PFSK-1 (cell line): Measurements from ENCODE around the gene WDR11.

Experiments used
- FOXP2 ChIP-seq: optimal IDR thresholded peaks from 2 replicates; pipeline ENCODE3; 2011; ENCODE audit warnings: borderline replicate concordance, control low read depth, inconsistent platforms; ENCODE audit not compliant: insufficient read depth; ENCODE audit errors: extremely low read length, extremely low read depth
- POLR2AphosphoS5 ChIP-seq: IDR thresholded peaks from 2 replicates; pipeline ENCODE4 v1.6.1; 2012; ENCODE audit warnings: low read depth, mild to moderate bottlenecking, control low read depth, low read length, moderate library complexity
- SIN3A ChIP-seq: IDR thresholded peaks from 2 replicates; pipeline ENCODE4 v1.6.1; 2012; ENCODE audit warnings: mild to moderate bottlenecking, low read length, moderate library complexity, borderline replicate concordance; ENCODE audit not compliant: insufficient read depth
- TAF1 ChIP-seq: IDR thresholded peaks from 2 replicates; pipeline ENCODE4 v1.6.1; 2012; ENCODE audit warnings: low read length, control low read depth, borderline replicate concordance; ENCODE audit not compliant: insufficient read depth
- TF ChIP-seq, protein P1 (sequence below), 2 experiments: IDR thresholded peaks; 2 replicates each; pipeline versions ENCODE4 v1.6.1 to v1.8.0; 2011 to 2012; ENCODE audit warnings: low read depth in 2 of 2, low read length in 2 of 2, control low read depth in 1 of 2, inconsistent platforms in 1 of 2, mild to moderate bottlenecking in 1 of 2, moderate library complexity in 1 of 2; ENCODE audit not compliant: insufficient read depth in 1 of 2

DNA sequence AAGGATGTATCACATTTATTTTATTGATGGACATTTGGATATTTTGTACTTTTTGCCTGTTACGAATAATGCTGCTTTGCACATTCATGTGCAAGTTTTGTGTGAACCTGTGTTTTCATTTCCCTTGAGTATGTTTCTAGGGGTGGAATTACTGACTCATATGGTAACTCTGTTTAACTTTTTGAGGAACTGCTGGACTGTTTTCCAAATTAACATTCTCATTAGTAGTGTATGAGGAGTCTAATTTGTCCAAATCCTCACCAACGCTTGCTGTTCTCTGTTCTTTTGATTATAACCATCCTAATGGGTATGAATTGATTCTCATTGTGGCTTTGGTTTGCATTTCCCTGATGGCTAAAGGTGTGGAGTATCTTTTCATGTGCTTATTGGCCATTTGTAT is 3.2 kb downstream of the WDR11 start:
- TF ChIP-seq, protein P1, sequence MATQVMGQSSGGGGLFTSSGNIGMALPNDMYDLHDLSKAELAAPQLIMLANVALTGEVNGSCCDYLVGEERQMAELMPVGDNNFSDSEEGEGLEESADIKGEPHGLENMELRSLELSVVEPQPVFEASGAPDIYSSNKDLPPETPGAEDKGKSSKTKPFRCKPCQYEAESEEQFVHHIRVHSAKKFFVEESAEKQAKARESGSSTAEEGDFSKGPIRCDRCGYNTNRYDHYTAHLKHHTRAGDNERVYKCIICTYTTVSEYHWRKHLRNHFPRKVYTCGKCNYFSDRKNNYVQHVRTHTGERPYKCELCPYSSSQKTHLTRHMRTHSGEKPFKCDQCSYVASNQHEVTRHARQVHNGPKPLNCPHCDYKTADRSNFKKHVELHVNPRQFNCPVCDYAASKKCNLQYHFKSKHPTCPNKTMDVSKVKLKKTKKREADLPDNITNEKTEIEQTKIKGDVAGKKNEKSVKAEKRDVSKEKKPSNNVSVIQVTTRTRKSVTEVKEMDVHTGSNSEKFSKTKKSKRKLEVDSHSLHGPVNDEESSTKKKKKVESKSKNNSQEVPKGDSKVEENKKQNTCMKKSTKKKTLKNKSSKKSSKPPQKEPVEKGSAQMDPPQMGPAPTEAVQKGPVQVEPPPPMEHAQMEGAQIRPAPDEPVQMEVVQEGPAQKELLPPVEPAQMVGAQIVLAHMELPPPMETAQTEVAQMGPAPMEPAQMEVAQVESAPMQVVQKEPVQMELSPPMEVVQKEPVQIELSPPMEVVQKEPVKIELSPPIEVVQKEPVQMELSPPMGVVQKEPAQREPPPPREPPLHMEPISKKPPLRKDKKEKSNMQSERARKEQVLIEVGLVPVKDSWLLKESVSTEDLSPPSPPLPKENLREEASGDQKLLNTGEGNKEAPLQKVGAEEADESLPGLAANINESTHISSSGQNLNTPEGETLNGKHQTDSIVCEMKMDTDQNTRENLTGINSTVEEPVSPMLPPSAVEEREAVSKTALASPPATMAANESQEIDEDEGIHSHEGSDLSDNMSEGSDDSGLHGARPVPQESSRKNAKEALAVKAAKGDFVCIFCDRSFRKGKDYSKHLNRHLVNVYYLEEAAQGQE (IDR thresholded peaks at IDR 0.05; ENCODE audit: insufficient read depth in 1 of 2, low read depth in 2 of 2, low read length in 2 of 2): no peak
- TF ChIP-seq POLR2AphosphoS5 (no peak), TAF1 (no peak), SIN3A (no peak), FOXP2 (no peak)
